SU-DHL-6 (cell line): ENCODE data around the gene CHAT.

Experiments used
- H2AFZ ChIP-seq: fragments of 200-600 bp; sonication (generic); 2 replicates; pipeline ENCODE4 v1.6.1; 2014; ENCODE audit warnings: low read depth, mild to moderate bottlenecking, moderate library complexity, mixed read lengths, antibody characterized with exemption, low read length; ENCODE audit not compliant: severe bottlenecking
- H3F3A ChIP-seq: fragments of 200-600 bp; shearing (Covaris generic); 2 replicates; pipeline ENCODE4 v1.6.0; 2016; ENCODE audit warnings: antibody characterized with exemption, mild to moderate bottlenecking; ENCODE audit not compliant: insufficient read depth
- H3K27ac ChIP-seq: fragments of 200-600 bp; sonication (generic); 2 replicates; pipeline ENCODE4 v1.5.1; 2016; ENCODE audit warnings: low read depth, mild to moderate bottlenecking, low read length, moderate library complexity, mixed read lengths
- H3K27me3 ChIP-seq: fragments of 200-600 bp; sonication (generic), shearing (Covaris generic); 2 replicates; pipeline ENCODE4 v1.6.0; 2014; ENCODE audit warnings: mild to moderate bottlenecking, low read length
- H3K36me3 ChIP-seq: fragments of 200-600 bp; sonication (generic); 2 replicates; pipeline ENCODE4 v1.6.1; 2014; ENCODE audit warnings: mild to moderate bottlenecking, low read length, mixed read lengths
- H3K4me2 ChIP-seq: fragments of 300-600, 200-600 bp; shearing (Covaris generic), sonication (generic); 2 replicates; pipeline ENCODE4 v1.6.0; 2014; ENCODE audit warnings: low read length, low read depth, mild to moderate bottlenecking; ENCODE audit not compliant: poor library complexity, severe bottlenecking
- H3K4me3 ChIP-seq: fragments of 200-600 bp; sonication (generic); 2 replicates; pipeline ENCODE4 v1.5.1; 2014; ENCODE audit warnings: antibody characterized with exemption, low read length, mild to moderate bottlenecking, mixed read lengths; ENCODE audit not compliant: insufficient read depth, poor library complexity, severe bottlenecking
- H3K79me2 ChIP-seq: fragments of 200-600 bp; sonication (generic); 2 replicates; pipeline ENCODE4 v1.6.1; 2014; ENCODE audit warnings: mild to moderate bottlenecking, low read length, moderate library complexity; ENCODE audit not compliant: insufficient read depth
- H3K9ac ChIP-seq: fragments of 200-600 bp; sonication (generic); 2 replicates; pipeline ENCODE4 v1.7.0; 2014; ENCODE audit warnings: mild to moderate bottlenecking, low read length
- H3K9me2 ChIP-seq: fragments of 200-600 bp; sonication (generic); replicated peaks from 2 replicates; pipeline ENCODE4 v1.6.1; 2014; ENCODE audit warnings: low read length; ENCODE audit not compliant: insufficient read depth
- H3K9me3 ChIP-seq: fragments of 200-600 bp; sonication (generic); 2 replicates; pipeline ENCODE4 v1.6.1; 2014; ENCODE audit warnings: low read length, mixed read lengths; ENCODE audit not compliant: insufficient read depth
- H4K20me1 ChIP-seq: fragments of 200-600 bp; sonication (generic); 2 replicates; pipeline ENCODE4 v1.6.1; 2014; ENCODE audit warnings: low read depth, mild to moderate bottlenecking, antibody characterized with exemption, low read length, moderate library complexity, mixed read lengths
- CTCF ChIP-seq: fragments of 200-600 bp; sonication (generic); IDR thresholded peaks from one replicate; pipeline ENCODE4 v1.5.1; 2017; ENCODE audit warnings: antibody characterized with exemption, mild to moderate bottlenecking, low read length, moderate library complexity; ENCODE audit not compliant: insufficient read depth, poor library complexity, severe bottlenecking
- EZH2phosphoT487 ChIP-seq: fragments of 200-600 bp; sonication (generic), shearing (Covaris generic); conservative IDR thresholded peaks from 2 replicates; pipeline ENCODE4 v1.6.1; 2018; ENCODE audit warnings: mild to moderate bottlenecking, antibody characterized with exemption, low read length, moderate library complexity, mixed read lengths

The CHAT gene

DNA sequence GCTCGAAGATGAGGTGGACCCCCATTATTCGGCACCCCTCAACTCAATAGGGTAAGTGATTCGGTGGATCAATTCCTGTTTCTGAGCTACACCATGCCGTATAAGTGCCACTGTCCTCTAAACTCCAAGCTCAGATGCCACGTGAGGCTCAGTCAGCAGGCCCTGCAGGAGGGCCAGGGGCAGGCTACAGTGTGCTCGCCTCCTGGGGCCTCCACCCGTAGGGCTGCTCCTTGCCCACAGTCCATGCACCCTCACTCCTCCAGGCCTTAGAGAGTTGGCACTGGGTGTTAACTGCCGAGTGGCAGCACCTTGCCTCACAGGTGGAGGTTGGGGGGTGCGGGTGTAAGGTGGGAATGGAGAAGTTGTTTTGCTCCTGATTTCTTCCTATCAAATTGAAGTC is 77.8 kb downstream of the CHAT start:
- Histone ChIP-seq H4K20me1 (no peaks in the 10 kb centered on the region), H3K4me3 (no peak overlapping the region), H2AFZ (no peak overlapping the region), H3K9me3 (no peaks in the 10 kb centered on the region), H3K9ac (no peak overlapping the region), H3K27me3 (no peaks in the 10 kb centered on the region), H3K4me2 (no peak overlapping the region), H3K9me2 (no peaks in the 10 kb centered on the region), H3K79me2 (no peaks in the 10 kb centered on the region), H3K36me3 (no peaks in the 10 kb centered on the region), H3K27ac (no peak overlapping the region), H3F3A (no peaks in the 10 kb centered on the region)
- TF ChIP-seq EZH2phosphoT487 (no peak), CTCF (no peak)

DNA sequence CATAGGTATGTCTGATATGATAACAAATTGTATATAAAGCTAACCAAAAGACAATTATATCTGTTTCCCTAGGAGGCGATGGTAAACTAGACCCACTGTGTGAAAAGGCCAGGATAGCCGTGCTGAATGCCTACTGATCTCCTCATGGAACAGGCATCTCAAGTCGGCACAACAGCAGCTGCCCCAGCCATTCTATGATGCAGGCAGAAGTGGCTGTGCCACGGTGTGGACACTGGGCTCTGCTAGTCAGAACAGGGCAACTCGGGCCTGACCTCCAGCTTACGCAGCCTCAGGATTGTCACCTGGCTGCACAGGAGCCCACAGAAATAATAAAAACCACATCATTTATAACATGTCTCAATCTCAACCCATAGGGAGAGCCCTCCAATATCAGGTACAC is 80.6 kb downstream of the CHAT start:
- Histone ChIP-seq H4K20me1 (no peaks in the 10 kb centered on the region), H3F3A (no peaks in the 10 kb centered on the region), H3K27me3 (no peaks in the 10 kb centered on the region), H3K9me3 (no peaks in the 10 kb centered on the region), H3K36me3 (no peaks in the 10 kb centered on the region), H3K79me2 (no peaks in the 10 kb centered on the region), H3K4me3 (no peak overlapping the region), H3K9me2 (no peaks in the 10 kb centered on the region), H2AFZ (no peak overlapping the region), H3K27ac (no peak overlapping the region), H3K9ac (no peak overlapping the region), H3K4me2 (no peak overlapping the region)
- no peak for TF ChIP-seq CTCF
- TF ChIP-seq EZH2phosphoT487: no peak

- TF ChIP-seq EZH2phosphoT487 (no peak), CTCF (no peak)
- H3K27me3 ChIP-seq: no peaks in the 10 kb centered on the region
- no peaks in the 10 kb centered on the region for H3K36me3 ChIP-seq
- H3K4me2 ChIP-seq: no peak overlapping the region
- no peaks in the 10 kb centered on the region for H3K79me2 ChIP-seq
- H3K9me3 ChIP-seq: no peaks in the 10 kb centered on the region
- H2AFZ ChIP-seq: no peak overlapping the region
- H3K4me3 ChIP-seq: no peak overlapping the region
- H3K27ac ChIP-seq: no peak overlapping the region
- no peak overlapping the region for H3K9ac ChIP-seq
- no peaks in the 10 kb centered on the region for H3K9me2 ChIP-seq
- no peaks in the 10 kb centered on the region for H3F3A ChIP-seq
- H4K20me1 ChIP-seq: no peaks in the 10 kb centered on the region
These were observed 82.5 kb downstream of the CHAT start for GRCh38 chr10:49696311-49696710.

DNA sequence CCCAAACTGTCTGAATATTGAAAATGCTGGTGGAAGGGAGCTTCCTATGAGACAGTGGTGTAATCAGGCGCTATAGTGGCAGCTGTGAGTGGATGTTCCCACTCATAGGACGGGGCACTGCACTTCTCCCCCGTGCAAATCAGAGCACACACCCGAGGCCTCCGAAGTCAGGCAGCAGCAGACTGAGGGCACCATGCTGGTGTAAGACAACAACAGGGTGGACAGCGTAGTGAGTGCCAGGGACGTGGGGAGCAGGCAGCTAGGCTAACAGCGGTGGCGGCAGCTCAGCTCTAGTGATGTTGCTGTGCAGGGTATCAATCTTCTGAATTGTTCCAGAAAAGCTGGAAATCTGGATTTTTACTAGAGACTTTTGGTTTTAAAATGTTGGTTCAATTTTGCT is 84.8 kb downstream of the CHAT start:
- Histone ChIP-seq H3K79me2 (no peaks in the 10 kb centered on the region), H3K27ac (no peak overlapping the region), H3K36me3 (no peaks in the 10 kb centered on the region), H2AFZ (no peak overlapping the region), H3F3A (no peaks in the 10 kb centered on the region), H3K27me3 (no peaks in the 10 kb centered on the region), H3K9me3 (no peaks in the 10 kb centered on the region), H3K4me2 (no peak overlapping the region), H3K9ac (no peak overlapping the region), H3K4me3 (no peak overlapping the region), H3K9me2 (no peaks in the 10 kb centered on the region), H4K20me1 (no peaks in the 10 kb centered on the region)
- TF ChIP-seq EZH2phosphoT487 (no peak), CTCF (no peak)
